ENCODE measurements around the gene REXO1. TPM values are rescaled to one million over a fixed set of nuclear protein-coding genes. Genes with fewer than 3 reads are reported as not detected.

Gene REXO1
- total and polyA plus RNA-seq, 9 of the 15 experiments (the other 6 are each of a cell fraction or from before 2014, with no cell fraction given), result 0.04 to 63.3 (median 15.8) TPM

GRCh38 chr19:1856698-1857603 lies 8.7 kb upstream of the REXO1 start (continued):
- TF ChIP-seq, protein P1, sequence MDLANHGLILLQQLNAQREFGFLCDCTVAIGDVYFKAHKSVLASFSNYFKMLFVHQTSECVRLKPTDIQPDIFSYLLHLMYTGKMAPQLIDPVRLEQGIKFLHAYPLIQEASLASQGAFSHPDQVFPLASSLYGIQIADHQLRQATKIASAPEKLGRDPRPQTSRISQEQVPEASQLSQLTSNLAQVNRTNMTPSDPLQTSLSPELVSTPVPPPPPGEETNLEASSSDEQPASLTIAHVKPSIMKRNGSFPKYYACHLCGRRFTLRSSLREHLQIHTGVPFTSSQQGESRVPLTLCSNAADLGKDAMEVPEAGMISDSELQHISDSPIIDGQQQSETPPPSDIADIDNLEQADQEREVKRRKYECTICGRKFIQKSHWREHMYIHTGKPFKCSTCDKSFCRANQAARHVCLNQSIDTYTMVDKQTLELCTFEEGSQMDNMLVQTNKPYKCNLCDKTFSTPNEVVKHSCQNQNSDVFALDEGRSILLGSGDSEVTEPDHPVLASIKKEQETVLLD (IDR thresholded peaks at IDR 0.05), result peak; percentile 88; the same call in 1 of the 2 replicates
- TF ChIP-seq RCOR1 (IDR thresholded peaks at IDR 0.05; ENCODE audit: borderline replicate concordance in 1 of 2, low read depth in 2 of 2, low read length in 2 of 2) (peak in 1 of 2 experiments; percentile 70; a peak in 2 of 4 replicates), CHCHD3 (CRISPR knock-in tag; IDR thresholded peaks at IDR 0.05) (no peak), HDAC1 (IDR thresholded peaks at IDR 0.05) (peak in 1 of 2 experiments; percentile 93; a peak in 2 of 4 replicates), DPF2 (IDR thresholded peaks at IDR 0.05) (peak; percentile 42; the same call in 1 of the 2 replicates), SP1 (CRISPR knock-in tag; IDR thresholded peaks at IDR 0.05) (peak; percentile 84), ASH1L (IDR thresholded peaks at IDR 0.05; ENCODE audit: borderline replicate concordance, low read depth, partially characterized antibody) (no peak), ELF1 (tag; IDR thresholded peaks at IDR 0.05) (peak; percentile 77; the same call in 1 of the 2 replicates), USF1 (CRISPR knock-in tag; IDR thresholded peaks at IDR 0.05) (peak; percentile 60), NR4A1 (CRISPR knock-in tag; IDR thresholded peaks at IDR 0.05) (peak; percentile 84; the same call in 1 of the 2 replicates), NR4A1 (tag; IDR thresholded peaks at IDR 0.05) (peak; percentile 29; the same call in 1 of the 2 replicates), NFRKB (IDR thresholded peaks at IDR 0.05; ENCODE audit: low read depth) (0 out of 2 replicates have a peak, but pooled peaks have one; percentile 92), MLLT1 (IDR thresholded peaks at IDR 0.05) (0 out of 4 replicates have a peak, but pooled peaks of 1 of the 2 experiments have one; percentile 14)
- TF ChIP-seq, protein P2, sequence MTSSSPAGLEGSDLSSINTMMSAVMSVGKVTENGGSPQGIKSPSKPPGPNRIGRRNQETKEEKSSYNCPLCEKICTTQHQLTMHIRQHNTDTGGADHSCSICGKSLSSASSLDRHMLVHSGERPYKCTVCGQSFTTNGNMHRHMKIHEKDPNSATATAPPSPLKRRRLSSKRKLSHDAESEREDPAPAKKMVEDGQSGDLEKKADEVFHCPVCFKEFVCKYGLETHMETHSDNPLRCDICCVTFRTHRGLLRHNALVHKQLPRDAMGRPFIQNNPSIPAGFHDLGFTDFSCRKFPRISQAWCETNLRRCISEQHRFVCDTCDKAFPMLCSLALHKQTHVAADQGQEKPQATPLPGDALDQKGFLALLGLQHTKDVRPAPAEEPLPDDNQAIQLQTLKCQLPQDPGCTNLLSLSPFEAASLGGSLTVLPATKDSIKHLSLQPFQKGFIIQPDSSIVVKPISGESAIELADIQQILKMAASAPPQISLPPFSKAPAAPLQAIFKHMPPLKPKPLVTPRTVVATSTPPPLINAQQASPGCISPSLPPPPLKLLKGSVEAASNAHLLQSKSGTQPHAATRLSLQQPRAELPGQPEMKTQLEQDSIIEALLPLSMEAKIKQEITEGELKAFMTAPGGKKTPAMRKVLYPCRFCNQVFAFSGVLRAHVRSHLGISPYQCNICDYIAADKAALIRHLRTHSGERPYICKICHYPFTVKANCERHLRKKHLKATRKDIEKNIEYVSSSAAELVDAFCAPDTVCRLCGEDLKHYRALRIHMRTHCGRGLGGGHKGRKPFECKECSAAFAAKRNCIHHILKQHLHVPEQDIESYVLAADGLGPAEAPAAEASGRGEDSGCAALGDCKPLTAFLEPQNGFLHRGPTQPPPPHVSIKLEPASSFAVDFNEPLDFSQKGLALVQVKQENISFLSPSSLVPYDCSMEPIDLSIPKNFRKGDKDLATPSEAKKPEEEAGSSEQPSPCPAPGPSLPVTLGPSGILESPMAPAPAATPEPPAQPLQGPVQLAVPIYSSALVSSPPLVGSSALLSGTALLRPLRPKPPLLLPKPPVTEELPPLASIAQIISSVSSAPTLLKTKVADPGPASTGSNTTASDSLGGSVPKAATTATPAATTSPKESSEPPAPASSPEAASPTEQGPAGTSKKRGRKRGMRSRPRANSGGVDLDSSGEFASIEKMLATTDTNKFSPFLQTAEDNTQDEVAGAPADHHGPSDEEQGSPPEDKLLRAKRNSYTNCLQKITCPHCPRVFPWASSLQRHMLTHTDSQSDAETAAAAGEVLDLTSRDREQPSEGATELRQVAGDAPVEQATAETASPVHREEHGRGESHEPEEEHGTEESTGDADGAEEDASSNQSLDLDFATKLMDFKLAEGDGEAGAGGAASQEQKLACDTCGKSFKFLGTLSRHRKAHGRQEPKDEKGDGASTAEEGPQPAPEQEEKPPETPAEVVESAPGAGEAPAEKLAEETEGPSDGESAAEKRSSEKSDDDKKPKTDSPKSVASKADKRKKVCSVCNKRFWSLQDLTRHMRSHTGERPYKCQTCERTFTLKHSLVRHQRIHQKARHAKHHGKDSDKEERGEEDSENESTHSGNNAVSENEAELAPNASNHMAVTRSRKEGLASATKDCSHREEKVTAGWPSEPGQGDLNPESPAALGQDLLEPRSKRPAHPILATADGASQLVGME (CRISPR knock-in tag; IDR thresholded peaks at IDR 0.05), result peak; percentile 86; the same call in 1 of the 2 replicates
- TF ChIP-seq, protein P3, sequence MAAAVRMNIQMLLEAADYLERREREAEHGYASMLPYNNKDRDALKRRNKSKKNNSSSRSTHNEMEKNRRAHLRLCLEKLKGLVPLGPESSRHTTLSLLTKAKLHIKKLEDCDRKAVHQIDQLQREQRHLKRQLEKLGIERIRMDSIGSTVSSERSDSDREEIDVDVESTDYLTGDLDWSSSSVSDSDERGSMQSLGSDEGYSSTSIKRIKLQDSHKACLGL (CRISPR knock-in tag; IDR thresholded peaks at IDR 0.05; ENCODE audit: borderline replicate concordance, poor library complexity, severe bottlenecking), result peak; percentile 72

Data from K562 (cell line).